Osteoblast (primary cell): ENCODE measurements around the gene TRIM60. TPM values are rescaled to one million over a fixed set of nuclear protein-coding genes. Genes with fewer than 3 reads are reported as not detected.
"Not testable (repeated sequence)": the region's sequence is repeated elsewhere in the genome, so short reads cannot be mapped to it uniquely, and the experiment has no call there.

ENCODE experiments used
- DNase-seq: peaks from one replicate; pipeline ENCODE4 v3.0.0; 2011; ENCODE audit warnings: low spot score, mixed read lengths; ENCODE audit not compliant: insufficient read length; ENCODE audit errors: missing footprints
- H2AFZ ChIP-seq: 2 replicates; pipeline ENCODE4 v1.6.0; 2011; ENCODE audit warnings: mild to moderate bottlenecking, low read length
- H3K27ac ChIP-seq: 2 replicates; pipeline ENCODE4 v1.5.1; 2011; ENCODE audit warnings: mild to moderate bottlenecking, low read depth, low read length, moderate library complexity
- H3K27me3 ChIP-seq: 2 replicates; pipeline ENCODE4 v1.6.0; 2012; ENCODE audit warnings: mild to moderate bottlenecking, control low read depth, inconsistent platforms, low read length, moderate library complexity; ENCODE audit not compliant: insufficient read depth
- H3K36me3 ChIP-seq: 2 replicates; pipeline ENCODE4 v1.5.1; 2011; ENCODE audit warnings: mild to moderate bottlenecking, low read length, control low read depth, moderate library complexity; ENCODE audit not compliant: insufficient read depth
- H3K4me1 ChIP-seq: 2 replicates; pipeline ENCODE4 v1.5.1; 2011; ENCODE audit warnings: mild to moderate bottlenecking, low read length, control low read depth, moderate library complexity; ENCODE audit not compliant: insufficient read depth
- H3K4me2 ChIP-seq: 2 replicates; pipeline ENCODE4 v1.6.0; 2011; ENCODE audit warnings: mild to moderate bottlenecking, low read length; ENCODE audit not compliant: insufficient read depth
- H3K4me3 ChIP-seq: fragments of 200-600 bp; sonication (generic); 3 replicates; pipeline ENCODE4 v1.5.1; 2012; ENCODE audit warnings: mild to moderate bottlenecking, low read length, inconsistent platforms; ENCODE audit not compliant: insufficient read depth
- H3K79me2 ChIP-seq: 2 replicates; pipeline ENCODE4 v1.6.0; 2012; ENCODE audit warnings: mild to moderate bottlenecking, low read length, control low read depth, inconsistent platforms; ENCODE audit not compliant: insufficient read depth
- H3K9me3 ChIP-seq: 2 replicates; pipeline ENCODE4 v1.5.1; 2011; ENCODE audit warnings: low read depth, low read length, control low read depth
- H4K20me1 ChIP-seq: 2 replicates; pipeline ENCODE4 v1.6.0; 2012; ENCODE audit warnings: mild to moderate bottlenecking, low read length, control low read depth; ENCODE audit not compliant: insufficient read depth
- total RNA-seq: library from RNA; depleted of rRNA; stranded (reverse); fragments of >200 nt; gene quantifications from 2 replicates; pipeline ENCODE4 v1.2.3, GENCODE V29; 2012
- TF ChIP-seq, protein P1 (sequence below): IDR thresholded peaks from 2 replicates; pipeline ENCODE4 v1.5.1; 2011; ENCODE audit warnings: mild to moderate bottlenecking, low read depth, low read length, moderate library complexity; ENCODE audit errors: extremely low read depth

TRIM60 gene
- total RNA-seq = not detected in 2 replicates

DNA sequence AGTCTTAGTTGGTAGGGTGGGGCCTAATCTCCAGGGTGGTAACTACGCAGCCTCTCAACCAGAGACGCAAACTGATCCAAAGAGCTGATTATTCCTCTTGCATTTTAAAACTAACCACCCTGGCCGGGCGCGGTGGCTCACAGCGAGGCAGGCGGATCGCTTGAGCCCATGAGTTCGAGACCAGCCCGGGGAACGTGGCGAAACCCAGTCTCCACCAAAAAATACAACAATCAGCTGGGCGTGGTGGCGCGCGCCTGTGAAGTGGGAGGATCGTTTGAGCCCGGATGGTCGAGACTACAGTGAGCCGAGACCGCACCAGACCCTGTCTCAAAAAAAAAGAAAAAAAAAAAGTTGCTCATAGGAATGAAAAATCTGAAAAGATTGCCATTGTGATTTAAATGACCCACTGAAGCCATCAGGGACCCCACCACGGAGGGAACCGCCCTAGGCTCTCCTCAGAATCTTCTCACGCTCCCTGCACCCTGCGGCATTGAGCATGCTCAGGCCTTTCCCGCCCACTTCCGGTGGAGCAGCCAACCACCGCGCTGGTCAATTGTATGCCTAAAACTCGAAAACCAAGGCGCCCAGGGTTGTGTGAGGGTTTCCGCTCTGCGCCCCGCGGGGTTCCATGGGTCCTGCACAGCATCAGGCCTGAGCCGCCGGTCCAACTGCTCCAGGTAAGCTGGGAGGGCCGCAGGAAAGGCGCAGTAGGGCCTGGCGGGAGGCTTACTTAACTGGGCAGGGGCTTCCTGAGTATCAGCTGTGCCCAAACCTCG is at the start of gene TRIM60:
Gene TRIM60 (plus strand): TSS at position 564 of the 776 bp plus-strand sequence. CDS start 8,074 bp downstream, outside the sequence.
- H3K4me1 ChIP-seq = no peaks in the 10 kb centered on the region
- H4K20me1 ChIP-seq = no peaks in the 10 kb centered on the region
- no peaks in the 10 kb centered on the region for H3K79me2 ChIP-seq
- TF ChIP-seq, protein P1, sequence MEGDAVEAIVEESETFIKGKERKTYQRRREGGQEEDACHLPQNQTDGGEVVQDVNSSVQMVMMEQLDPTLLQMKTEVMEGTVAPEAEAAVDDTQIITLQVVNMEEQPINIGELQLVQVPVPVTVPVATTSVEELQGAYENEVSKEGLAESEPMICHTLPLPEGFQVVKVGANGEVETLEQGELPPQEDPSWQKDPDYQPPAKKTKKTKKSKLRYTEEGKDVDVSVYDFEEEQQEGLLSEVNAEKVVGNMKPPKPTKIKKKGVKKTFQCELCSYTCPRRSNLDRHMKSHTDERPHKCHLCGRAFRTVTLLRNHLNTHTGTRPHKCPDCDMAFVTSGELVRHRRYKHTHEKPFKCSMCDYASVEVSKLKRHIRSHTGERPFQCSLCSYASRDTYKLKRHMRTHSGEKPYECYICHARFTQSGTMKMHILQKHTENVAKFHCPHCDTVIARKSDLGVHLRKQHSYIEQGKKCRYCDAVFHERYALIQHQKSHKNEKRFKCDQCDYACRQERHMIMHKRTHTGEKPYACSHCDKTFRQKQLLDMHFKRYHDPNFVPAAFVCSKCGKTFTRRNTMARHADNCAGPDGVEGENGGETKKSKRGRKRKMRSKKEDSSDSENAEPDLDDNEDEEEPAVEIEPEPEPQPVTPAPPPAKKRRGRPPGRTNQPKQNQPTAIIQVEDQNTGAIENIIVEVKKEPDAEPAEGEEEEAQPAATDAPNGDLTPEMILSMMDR = no peak
- no peak for DNase-seq
- no peak within 1 kb of the TSS for H3K27ac ChIP-seq
- H3K4me3 ChIP-seq = no peak within 1 kb of the TSS
- H3K4me2 ChIP-seq = no peak within 1 kb of the TSS
- no peaks in the 10 kb centered on the region for H3K36me3 ChIP-seq
- no peaks in the 10 kb centered on the region for H3K27me3 ChIP-seq
- H2AFZ ChIP-seq = no peak within 1 kb of the TSS
- H3K9me3 ChIP-seq = no peaks in the 10 kb centered on the region

DNA sequence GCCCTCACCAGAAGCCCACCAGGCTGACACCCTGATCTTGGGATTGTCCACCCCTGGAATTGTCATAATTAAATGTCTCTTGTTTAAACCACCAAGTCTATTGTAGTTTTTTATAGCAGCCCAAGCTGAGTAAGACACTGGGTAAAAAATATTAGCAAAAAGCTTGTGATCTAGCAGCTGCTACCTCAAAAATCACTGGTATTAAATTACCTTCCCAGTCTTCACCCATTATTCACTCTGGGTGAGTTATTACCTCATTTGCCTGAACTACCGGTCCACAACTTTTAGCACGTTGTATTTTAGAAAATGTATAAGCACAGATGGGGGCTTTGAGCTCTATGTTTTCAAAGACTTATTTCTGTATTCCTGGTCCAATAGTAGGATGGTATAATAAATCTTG is 42.3 kb upstream of the TRIM60 start:
- no peaks in the 10 kb centered on the region for H3K36me3 ChIP-seq
- no peaks in the 10 kb centered on the region for H3K4me1 ChIP-seq
- H3K4me3 ChIP-seq = no peak overlapping the region
- no peaks in the 10 kb centered on the region for H4K20me1 ChIP-seq
- no peaks in the 10 kb centered on the region for H3K9me3 ChIP-seq
- no peaks in the 10 kb centered on the region for H3K27me3 ChIP-seq
- H3K4me2 ChIP-seq = no peak overlapping the region
- no peak for DNase-seq
- H3K27ac ChIP-seq = no peak overlapping the region
- H2AFZ ChIP-seq = no peak overlapping the region
- no peaks in the 10 kb centered on the region for H3K79me2 ChIP-seq
- TF ChIP-seq, protein P1 = no peak

DNA sequence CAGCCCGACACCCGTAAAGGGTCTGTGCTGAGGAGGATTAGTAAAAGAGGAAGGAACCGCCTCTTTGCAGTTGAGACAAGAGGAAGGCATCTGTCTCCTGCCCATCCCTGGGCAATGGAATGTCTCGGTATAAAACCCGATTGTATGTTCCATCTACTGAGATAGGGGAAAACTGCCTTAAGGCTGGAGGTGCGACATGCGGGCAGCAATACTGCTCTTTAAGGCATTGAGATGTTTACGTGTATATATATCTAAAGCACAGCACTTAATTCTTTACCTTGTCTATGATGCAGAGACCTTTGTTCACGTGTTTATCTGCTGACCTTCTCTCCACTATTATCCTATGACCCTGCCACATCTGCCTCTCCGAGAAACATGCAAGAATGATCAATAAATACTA is 41.0 kb upstream of the TRIM60 start:
- H3K4me1 ChIP-seq, H2AFZ ChIP-seq: not testable (repeated sequence)

DNA sequence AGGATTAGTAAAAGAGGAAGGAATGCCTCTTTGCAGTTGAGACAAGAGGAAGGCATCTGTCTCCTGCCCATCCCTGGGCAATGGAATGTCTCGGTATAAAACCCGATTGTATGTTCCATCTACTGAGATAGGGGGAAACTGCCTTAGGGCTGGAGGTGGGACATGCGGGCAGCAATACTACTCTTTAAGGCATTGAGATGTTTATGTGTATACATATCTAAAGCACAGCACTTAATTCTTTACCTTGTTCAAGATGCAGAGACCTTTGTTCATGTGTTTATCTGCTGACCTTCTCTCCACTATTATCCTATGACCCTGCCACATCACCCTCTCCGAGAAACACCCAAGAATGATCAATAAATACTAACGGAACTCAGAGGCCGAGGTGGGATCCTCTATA is 35.7 kb upstream of the TRIM60 start:
- not testable (repeated sequence) for H3K4me2 ChIP-seq, H3K4me3 ChIP-seq, H3K4me1 ChIP-seq, H3K9me3 ChIP-seq, H3K27me3 ChIP-seq, DNase-seq, H3K79me2 ChIP-seq, H4K20me1 ChIP-seq, H2AFZ ChIP-seq, H3K36me3 ChIP-seq, H3K27ac ChIP-seq

More for the DNA sequence above, 41.0 kb upstream of the TRIM60 start:
- not testable (repeated sequence) for H3K36me3 ChIP-seq, DNase-seq, H3K4me3 ChIP-seq, H3K4me2 ChIP-seq, H3K79me2 ChIP-seq, H3K9me3 ChIP-seq, H3K27me3 ChIP-seq, H3K27ac ChIP-seq, H4K20me1 ChIP-seq

DNA sequence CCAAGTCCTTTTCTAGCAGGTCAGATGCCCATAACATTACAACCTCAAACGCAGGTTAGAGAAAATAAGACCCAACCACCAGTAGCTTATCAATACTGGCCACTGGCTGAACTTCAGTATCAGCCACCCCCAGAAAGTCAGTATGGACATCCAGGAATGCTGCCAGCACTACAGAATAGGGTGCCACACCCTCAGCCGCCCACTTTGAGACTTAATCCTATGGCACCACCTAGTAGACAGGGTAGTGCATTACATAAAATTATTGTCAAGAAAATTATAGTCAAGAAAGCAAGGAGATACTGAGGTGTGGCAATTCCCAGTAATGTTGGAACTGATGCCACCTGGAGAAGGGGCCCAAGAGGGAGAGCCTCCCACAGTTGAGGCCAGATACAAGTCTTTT is 34.5 kb upstream of the TRIM60 start:
- Histone ChIP-seq H3K9me3 (no peaks in the 10 kb centered on the region), H3K27me3 (no peaks in the 10 kb centered on the region), H3K4me2 (no peak overlapping the region), H3K36me3 (no peaks in the 10 kb centered on the region), H4K20me1 (no peaks in the 10 kb centered on the region), H3K27ac (no peak overlapping the region), H3K4me1 (no peaks in the 10 kb centered on the region), H3K4me3 (no peak overlapping the region), H2AFZ (no peak overlapping the region), H3K79me2 (no peaks in the 10 kb centered on the region)
- TF ChIP-seq, protein P1 = peak; percentile 24
- DNase-seq = no peak
